GM18498 (cell line): ENCODE results near the gene FOXO3.

Experiments used
- ATAC-seq: cut with Tn5 transposase; IDR thresholded peaks from one replicate; pipeline ENCODE4 v1.9.1; 2021; ENCODE audit warnings: mild to moderate bottlenecking, moderate library complexity; ENCODE audit not compliant: unreplicated experiment

The FOXO3 gene

GRCh38 chr6:108574457-108575141 is 13.9 kb downstream of the FOXO3 start:
- no peak for ATAC-seq

GRCh38 chr6:108575905-108576494 is 15.3 kb downstream of the FOXO3 start:
- no peak for ATAC-seq

- ATAC-seq: no peak
Measured at GRCh38 chr6:108576709-108577108, 16.0 kb downstream of the FOXO3 start.

- no peak for ATAC-seq
Measured at GRCh38 chr6:108578166-108578565, 17.4 kb downstream of the FOXO3 start.

GRCh38 chr6:108578595-108579327 is 18.0 kb downstream of the FOXO3 start:
- ATAC-seq: no peak

GRCh38 chr6:108579328-108579721 is 18.6 kb downstream of the FOXO3 start:
- no peak for ATAC-seq

- no peak for ATAC-seq
Measured at GRCh38 chr6:108580646-108581045, 19.9 kb downstream of the FOXO3 start.

GRCh38 chr6:108581237-108581931 is 20.7 kb downstream of the FOXO3 start:
- no peak for ATAC-seq

GRCh38 chr6:108581932-108582475 is 21.3 kb downstream of the FOXO3 start:
- no peak for ATAC-seq

- ATAC-seq: no peak
Measured at GRCh38 chr6:108582618-108583017, 21.9 kb downstream of the FOXO3 start.

- no peak for ATAC-seq
Measured at GRCh38 chr6:108584323-108584722, 23.6 kb downstream of the FOXO3 start.

- ATAC-seq: no peak
Measured at GRCh38 chr6:108585359-108585758, 24.6 kb downstream of the FOXO3 start.

GRCh38 chr6:108585921-108586536 is 25.3 kb downstream of the FOXO3 start:
- ATAC-seq: no peak

- ATAC-seq: no peak
Measured at GRCh38 chr6:108587258-108588059, 26.7 kb downstream of the FOXO3 start.

- ATAC-seq: no peak
Measured at GRCh38 chr6:108588586-108588985, 27.9 kb downstream of the FOXO3 start.

GRCh38 chr6:108589244-108589791 is 28.6 kb downstream of the FOXO3 start:
- ATAC-seq: no peak

- ATAC-seq: no peak
Measured at GRCh38 chr6:108591040-108591816, 30.5 kb downstream of the FOXO3 start.

- peak; percentile 79 for ATAC-seq
Measured at GRCh38 chr6:108592371-108593337, 31.9 kb downstream of the FOXO3 start.
